HG02678 (cell line): ENCODE measurements around the gene SEM1.
"Not testable (repeated sequence)": the region's sequence is repeated elsewhere in the genome, so short reads cannot be mapped to it uniquely, and the experiment has no call there.

ENCODE experiments used
- ATAC-seq: cut with Tn5 transposase; IDR thresholded peaks from one replicate; pipeline ENCODE4 v1.9.1; 2021; ENCODE audit warnings: mild to moderate bottlenecking, moderate library complexity; ENCODE audit not compliant: unreplicated experiment

SEM1 gene

DNA sequence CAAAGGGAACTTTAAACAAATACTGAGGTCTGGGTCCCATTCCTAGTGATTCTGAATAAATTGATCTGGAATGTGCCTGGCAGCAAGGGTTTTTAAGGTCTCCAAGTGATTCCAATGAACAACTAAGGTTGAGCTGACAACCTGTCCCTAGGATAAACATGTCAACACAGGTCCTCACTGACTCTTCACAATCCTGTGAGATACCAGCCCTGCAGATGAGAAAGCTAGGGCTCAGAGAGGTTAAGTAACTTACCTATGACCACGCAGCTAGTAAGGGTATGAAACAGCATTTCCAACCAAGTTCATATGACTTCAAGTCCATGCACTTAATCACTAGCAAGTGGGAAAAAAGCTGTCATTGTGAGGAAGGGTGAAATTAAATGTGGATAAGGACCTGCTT, 44.0 kb downstream of the SEM1 start:
- no peak for ATAC-seq

DNA sequence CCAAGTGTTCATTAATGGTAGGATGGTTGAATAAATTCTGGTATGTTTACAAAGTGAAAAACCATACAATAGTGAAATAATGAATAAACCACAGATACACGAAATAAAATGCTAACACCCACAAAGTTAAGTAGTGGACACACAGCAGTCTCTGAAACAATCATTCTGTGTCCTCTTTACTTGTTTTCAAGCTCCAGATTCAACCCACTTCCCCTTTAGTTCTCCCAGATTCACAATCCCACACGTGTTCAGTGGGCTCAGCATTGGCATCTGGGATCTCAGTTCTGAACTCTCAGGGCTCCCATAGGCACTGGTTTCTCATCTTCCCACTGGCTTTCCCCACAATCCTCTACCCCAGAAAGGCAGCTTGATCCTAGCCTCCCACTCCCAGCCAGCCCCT, 44.9 kb downstream of the SEM1 start:
- ATAC-seq, result no peak

DNA sequence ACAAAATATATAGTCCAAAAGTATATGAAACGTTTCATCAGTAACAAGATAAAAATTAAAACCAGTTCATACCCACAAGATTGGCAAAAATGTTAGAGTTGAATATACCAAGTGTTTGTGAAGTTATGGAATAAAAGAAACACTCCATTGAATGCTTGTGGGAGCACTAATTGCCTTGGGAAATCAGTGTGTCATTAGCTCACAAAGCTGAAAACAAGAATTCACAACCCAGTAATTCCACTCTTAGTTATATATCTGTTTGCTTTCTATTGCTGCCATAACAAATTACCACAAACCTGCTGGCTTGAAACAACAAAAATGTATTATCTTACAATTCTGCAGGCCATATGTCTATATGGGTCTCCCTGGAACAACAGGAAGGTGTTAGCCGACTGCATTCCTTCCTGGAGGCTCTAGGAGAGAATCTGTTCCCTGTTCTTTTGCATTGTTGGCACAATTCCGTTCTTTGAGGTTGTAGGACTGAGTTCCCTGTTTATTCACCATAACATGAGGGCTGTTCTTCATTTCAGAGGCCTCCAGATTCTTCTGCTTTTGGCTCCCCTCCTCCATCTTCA, 45.7 kb downstream of the SEM1 start:
- no peak for ATAC-seq

DNA sequence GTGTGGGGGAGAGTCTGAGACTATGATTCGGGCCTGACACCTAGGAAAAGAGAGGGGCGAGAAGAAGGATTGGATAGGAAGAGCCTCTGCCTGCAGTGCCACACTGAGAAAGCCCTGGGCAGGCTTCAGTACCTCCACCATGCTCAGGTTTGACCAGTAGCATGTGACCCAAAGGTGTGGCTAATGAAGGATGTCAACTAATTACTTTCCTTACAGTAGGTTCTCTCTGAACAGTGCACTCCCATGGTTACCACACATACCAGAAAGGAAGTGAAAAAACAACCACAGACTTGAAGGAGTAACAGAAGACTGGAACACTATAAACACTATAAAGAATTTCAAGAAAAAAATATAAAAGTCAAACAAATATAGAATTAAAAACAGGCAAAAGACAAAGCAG, 46.2 kb downstream of the SEM1 start:
- ATAC-seq, result peak; percentile 95

DNA sequence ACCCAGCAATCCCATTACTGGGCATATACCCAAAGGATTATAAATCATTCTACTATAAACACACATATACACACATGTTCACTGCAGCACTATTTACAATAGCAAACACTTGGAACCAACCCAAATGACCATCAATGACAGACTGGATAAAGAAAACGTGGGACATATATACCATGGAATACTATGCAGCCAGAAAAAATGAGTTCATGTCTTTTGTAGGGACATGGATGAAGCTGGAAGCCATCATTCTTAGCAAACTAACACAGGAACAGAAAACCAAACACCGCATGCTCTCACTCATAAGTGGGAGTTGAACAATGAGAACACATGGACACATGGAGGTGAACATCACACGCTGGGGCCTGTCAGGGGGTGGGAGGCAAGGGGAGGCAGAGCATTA, 47.5 kb downstream of the SEM1 start:
- not testable (repeated sequence) for ATAC-seq

DNA sequence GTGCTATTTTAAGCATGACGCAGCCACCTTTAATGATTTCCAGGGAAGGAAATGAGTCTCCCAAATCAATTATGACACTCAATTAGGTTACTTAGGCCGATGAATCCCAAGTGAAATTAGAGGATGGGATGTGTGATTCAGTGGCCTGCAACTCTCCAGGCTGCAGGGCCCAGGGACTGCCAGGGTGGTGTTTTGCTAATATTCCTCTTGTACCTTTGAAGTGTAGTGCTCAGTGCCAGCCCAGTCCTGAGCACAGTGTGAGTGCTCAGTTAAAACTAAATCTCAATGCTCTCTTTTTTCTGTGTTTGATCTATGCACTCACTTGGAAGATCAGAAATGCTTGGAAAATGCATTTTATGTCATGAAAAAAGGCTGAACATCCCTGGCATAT, 51.6 kb downstream of the SEM1 start:
- no peak for ATAC-seq

DNA sequence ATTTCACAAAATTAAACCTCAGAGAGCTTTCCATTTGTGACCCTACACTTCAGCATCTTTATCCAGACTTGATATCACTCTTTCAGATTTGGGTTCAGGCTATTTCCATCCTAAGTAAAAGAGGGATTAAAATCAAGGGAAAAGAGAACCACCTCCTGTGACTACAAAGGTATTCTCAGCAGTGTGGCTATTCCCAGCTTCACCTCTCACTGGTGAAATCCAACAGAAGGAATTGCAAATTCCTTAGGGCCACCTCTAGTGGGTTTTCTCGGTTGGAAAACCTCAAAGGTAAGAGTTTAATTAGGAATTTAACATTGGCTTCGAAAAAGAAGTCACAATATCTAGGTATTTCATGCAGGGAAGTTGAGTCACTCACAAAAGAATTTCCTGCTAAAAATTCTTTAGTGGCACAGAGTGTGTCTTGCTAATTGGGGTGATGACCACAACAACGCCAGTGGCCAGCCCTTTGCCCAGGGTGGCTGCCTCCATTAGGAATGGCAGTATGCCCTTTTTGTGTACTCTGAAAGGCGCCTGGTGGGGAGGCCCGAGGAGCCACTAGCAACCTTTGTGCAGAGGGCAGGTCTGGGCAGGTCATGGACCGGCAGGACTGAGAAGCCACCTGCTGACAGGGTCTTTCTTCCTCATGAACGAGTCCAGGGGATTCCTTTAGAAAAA, 52.2 kb downstream of the SEM1 start:
- no peak for ATAC-seq

DNA sequence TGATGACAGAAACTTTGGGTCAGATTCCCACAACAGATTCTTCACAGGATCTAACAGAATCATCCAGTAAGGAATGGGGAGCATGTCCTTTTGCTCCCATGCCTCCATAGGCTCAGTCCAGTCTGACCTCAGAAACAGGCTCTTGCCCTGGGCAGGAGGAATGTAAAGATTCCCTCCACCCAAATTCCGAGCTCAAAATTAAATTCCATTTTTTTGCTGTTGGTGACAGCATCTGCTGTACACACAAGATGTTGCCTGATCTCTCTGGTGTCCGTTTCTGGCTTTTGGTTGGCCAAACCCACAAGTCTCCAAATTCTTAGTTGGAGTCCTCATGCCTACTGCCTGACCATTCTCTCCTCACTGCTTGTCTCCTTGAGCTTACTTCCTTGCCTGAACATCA, 53.7 kb downstream of the SEM1 start:
- ATAC-seq, result no peak

DNA sequence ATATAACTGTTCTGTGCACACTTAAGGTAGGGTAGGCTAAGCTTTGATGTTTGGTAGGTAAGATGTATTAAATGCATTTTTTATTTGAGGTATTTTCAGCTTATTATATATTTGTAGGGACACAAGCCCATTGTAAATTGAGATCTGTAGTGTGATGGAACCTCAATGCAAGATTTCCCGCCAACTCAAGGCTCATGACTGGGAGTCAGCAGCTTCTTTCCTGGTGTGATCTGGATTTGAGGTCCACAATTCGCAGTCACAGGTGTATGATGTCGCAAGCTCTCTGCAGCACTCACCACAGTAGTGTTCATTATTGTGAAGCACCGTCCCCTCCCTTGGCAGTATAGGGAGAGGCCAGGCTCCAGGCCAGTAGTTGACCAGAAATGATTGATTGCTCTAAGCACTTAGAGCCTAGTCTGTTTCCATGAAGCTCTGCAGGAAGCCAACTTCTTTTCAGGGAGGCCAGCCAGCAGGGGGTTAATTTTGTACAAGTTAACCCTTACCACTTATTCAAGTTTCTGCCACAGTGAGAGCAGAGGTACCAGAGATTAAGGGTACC, 54.9 kb downstream of the SEM1 start:
- ATAC-seq, result no peak

DNA sequence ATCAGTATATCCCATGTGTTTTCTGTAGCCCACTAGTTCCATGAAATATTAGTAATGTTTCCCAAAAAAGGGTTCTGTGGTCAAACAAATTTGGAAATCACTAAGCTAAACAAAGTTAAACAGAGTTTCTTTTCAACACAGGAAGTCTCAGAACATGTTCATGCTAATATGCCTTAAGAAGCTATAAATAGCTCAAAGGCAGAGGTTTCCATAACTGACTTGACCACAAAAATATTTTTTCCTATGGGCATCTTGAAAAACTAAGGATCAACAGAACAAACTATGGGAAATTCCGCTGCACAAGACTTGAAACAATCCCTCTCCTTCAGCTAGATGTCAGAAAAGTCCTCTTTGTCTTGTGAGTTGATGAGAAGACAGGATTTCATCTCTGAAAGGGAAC, 59.7 kb downstream of the SEM1 start:
- ATAC-seq, result no peak

DNA sequence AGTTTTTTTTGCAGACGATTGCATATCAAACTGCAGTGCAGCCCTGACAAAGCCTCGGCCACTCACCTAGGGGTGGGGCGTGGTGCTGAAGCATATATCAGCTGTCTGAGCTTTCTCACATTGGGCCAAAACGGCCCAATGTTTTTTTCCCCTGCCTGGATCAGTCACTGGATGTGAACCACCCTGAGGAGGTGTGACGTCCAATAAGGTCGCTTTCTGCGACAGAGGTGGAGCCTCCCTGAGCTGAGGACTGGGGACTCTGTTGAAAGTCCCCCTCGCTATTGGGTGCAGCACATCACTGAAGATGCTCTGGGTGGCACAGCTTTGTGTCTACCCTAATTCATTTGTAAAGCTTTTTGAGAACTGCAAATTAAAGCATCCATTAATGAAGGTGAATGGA, 60.9 kb downstream of the SEM1 start:
- ATAC-seq, result no peak

DNA sequence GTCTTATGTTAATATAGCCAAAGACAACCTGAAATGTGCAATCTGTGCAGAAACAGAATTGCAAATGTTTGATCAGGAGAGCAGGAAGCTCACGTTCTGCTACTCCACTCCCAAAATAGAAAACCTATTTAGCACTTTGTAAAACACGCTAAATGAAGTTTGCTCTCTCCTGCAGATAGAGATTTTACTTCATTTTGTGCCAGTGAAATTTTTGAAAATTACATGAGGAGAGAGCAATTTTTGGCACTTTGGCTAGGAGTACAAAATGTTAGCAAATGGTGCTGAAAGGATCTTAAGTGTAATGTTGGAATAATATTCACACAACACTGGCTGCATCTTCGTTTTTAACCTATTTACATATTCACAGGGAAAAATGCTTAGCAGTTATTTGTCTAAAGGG, 61.9 kb downstream of the SEM1 start:
- no peak for ATAC-seq

DNA sequence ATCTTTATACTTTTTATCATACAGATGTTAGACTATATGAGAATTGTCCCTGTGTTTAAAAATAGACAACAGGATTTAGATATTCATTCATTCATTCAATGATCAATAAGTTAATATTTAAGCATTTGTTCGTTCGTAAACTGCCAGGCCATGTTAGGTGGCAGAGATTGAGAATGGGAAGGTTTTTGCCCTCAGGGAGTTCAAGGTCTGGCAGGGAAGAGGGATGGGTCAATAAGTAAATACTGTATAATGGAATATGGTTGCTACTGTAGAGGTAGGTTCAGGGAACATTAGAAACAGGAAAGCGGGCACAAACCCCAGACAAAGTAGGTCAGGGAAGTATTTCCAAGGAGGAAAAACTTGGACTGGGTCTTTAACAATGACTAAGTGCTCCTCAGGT, 64.6 kb downstream of the SEM1 start:
- no peak for ATAC-seq

DNA sequence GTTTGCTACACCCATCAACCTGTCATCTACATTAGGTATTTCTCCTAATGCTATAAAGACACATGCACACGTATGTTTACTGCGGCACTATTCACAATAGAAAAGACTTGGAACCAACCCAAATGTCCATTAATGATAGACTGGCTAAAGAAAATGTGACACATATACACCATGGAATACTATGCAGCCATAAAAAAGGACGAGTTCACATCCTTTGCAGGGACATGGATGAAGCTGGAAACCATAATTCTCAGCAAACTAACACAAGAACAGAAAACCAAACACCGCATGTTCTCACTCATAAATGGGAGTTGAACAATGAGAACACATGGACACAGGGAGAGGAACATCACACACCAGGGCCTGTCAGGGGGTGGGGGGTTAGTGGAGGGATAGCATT, 66.2 kb downstream of the SEM1 start:
- ATAC-seq, result not testable (repeated sequence)

DNA sequence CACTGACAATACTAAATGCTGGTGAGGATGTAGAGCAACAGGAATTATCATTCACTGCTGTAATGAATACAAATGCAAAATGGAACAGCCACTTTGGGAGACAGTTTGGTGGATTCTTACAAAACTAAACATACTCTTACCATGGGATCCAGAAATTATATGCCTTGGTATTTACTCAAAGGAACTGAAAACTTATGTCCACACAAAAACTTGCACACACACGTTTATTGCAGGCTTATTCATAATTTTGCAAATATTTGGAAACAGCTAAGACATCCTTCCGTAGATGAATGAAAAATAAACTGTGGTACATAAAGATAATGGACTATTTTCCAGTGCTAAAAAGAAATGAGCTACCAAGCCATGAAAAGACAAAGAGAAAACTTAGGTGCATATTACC, 69.6 kb downstream of the SEM1 start:
- no peak for ATAC-seq
